Measurements from ENCODE around the gene PXDN.
"Not testable (repeated sequence)": the region's sequence is repeated elsewhere in the genome, so short reads cannot be mapped to it uniquely, and the experiment has no call there.

Gene PXDN

GRCh38 chr2:1718339-1719220, 25.7 kb downstream of the PXDN start:
- TF ChIP-seq EZH2 (IDR thresholded peaks at IDR 0.05), result no peak
- no peak for TF ChIP-seq POLR2AphosphoS5 (IDR thresholded peaks at IDR 0.05; ENCODE audit: borderline replicate concordance, low read depth, low read length)
- TF ChIP-seq FOXP2 (optimal IDR thresholded peaks at IDR 0.05; ENCODE audit: control extremely low read depth, extremely low read length, insufficient read depth), result no peak
- Histone ChIP-seq H3K4me3 (no peak overlapping the region), H3K9me3 (ENCODE audit: low read depth, low read length) (no peaks in the 10 kb centered on the region), H3K27ac (no peak overlapping the region), H3K9ac (ENCODE audit: insufficient read length) (no peak overlapping the region), H3K36me3 (ENCODE audit: insufficient read depth, low read length) (no peaks in the 10 kb centered on the region)
- DNase-seq (ENCODE audit: low read depth, low spot score), result no peak

- Histone ChIP-seq H3K9ac (ENCODE audit: insufficient read length) (no peak overlapping the region), H3K4me3 (no peak overlapping the region), H3K9me3 (ENCODE audit: low read depth, low read length) (no peaks in the 10 kb centered on the region), H3K27ac (no peak overlapping the region), H3K36me3 (ENCODE audit: insufficient read depth, low read length) (no peaks in the 10 kb centered on the region)
- DNase-seq (ENCODE audit: low read depth, low spot score), result no peak
- TF ChIP-seq EZH2 (IDR thresholded peaks at IDR 0.05) (no peak), FOXP2 (optimal IDR thresholded peaks at IDR 0.05; ENCODE audit: control extremely low read depth, extremely low read length, insufficient read depth) (no peak)
Measured at GRCh38 chr2:1717113-1717512, 27.2 kb downstream of the PXDN start.

GRCh38 chr2:1716441-1716840, 27.9 kb downstream of the PXDN start:
- H3K4me3 ChIP-seq, result no peak overlapping the region
- TF ChIP-seq POLR2AphosphoS5 (IDR thresholded peaks at IDR 0.05; ENCODE audit: borderline replicate concordance, low read depth, low read length) (no peak), EZH2 (IDR thresholded peaks at IDR 0.05) (no peak)
- no peaks in the 10 kb centered on the region for H3K9me3 ChIP-seq (ENCODE audit: low read depth, low read length)
- DNase-seq (ENCODE audit: low read depth, low spot score), result no peak
- no peak overlapping the region for H3K27ac ChIP-seq
- H3K36me3 ChIP-seq (ENCODE audit: insufficient read depth, low read length), result no peaks in the 10 kb centered on the region
- no peak overlapping the region for H3K9ac ChIP-seq (ENCODE audit: insufficient read length)

GRCh38 chr2:1716014-1716305, 28.4 kb downstream of the PXDN start:
- H3K27ac ChIP-seq, result not testable (repeated sequence)

GRCh38 chr2:1715184-1716013, 28.9 kb downstream of the PXDN start:
- Histone ChIP-seq H3K9me3 (ENCODE audit: low read depth, low read length) (no peaks in the 10 kb centered on the region), H3K27ac (peak overlapping the region; percentile 75), H3K4me3 (peak overlapping the region; percentile 67), H3K9ac (ENCODE audit: insufficient read length) (peak overlapping the region; percentile 52), H3K36me3 (ENCODE audit: insufficient read depth, low read length) (no peaks in the 10 kb centered on the region)
- no peak for DNase-seq (ENCODE audit: low read depth, low spot score)
- TF ChIP-seq POLR2AphosphoS5 (IDR thresholded peaks at IDR 0.05; ENCODE audit: borderline replicate concordance, low read depth, low read length), result no peak
- no peak for TF ChIP-seq FOXP2 (optimal IDR thresholded peaks at IDR 0.05; ENCODE audit: control extremely low read depth, extremely low read length, insufficient read depth)
- TF ChIP-seq EZH2 (IDR thresholded peaks at IDR 0.05), result no peak

More at GRCh38 chr2:1716014-1716305, 28.4 kb downstream of the PXDN start:
- not testable (repeated sequence) for H3K9ac ChIP-seq (ENCODE audit: insufficient read length); H3K9me3 ChIP-seq (ENCODE audit: low read depth, low read length); H3K36me3 ChIP-seq (ENCODE audit: insufficient read depth, low read length); DNase-seq (ENCODE audit: low read depth, low spot score); H3K4me3 ChIP-seq

- peak overlapping the region; percentile 52 for H3K9ac ChIP-seq (ENCODE audit: insufficient read length)
- H3K9me3 ChIP-seq (ENCODE audit: low read depth, low read length), result no peaks in the 10 kb centered on the region
- peak overlapping the region; percentile 67; the same call in 1 of the 2 replicates for H3K4me3 ChIP-seq
- no peak for DNase-seq (ENCODE audit: low read depth, low spot score)
- TF ChIP-seq FOXP2 (optimal IDR thresholded peaks at IDR 0.05; ENCODE audit: control extremely low read depth, extremely low read length, insufficient read depth), result no peak
- no peak for TF ChIP-seq EZH2 (IDR thresholded peaks at IDR 0.05)
- no peak for TF ChIP-seq POLR2AphosphoS5 (IDR thresholded peaks at IDR 0.05; ENCODE audit: borderline replicate concordance, low read depth, low read length)
- no peaks in the 10 kb centered on the region for H3K36me3 ChIP-seq (ENCODE audit: insufficient read depth, low read length)
- peak overlapping the region; percentile 75; the same call in 1 of the 2 replicates for H3K27ac ChIP-seq
Measured at GRCh38 chr2:1714291-1715064, 29.8 kb downstream of the PXDN start.

- TF ChIP-seq FOXP2 (optimal IDR thresholded peaks at IDR 0.05; ENCODE audit: control extremely low read depth, extremely low read length, insufficient read depth), result no peak
- no peak for TF ChIP-seq POLR2AphosphoS5 (IDR thresholded peaks at IDR 0.05; ENCODE audit: borderline replicate concordance, low read depth, low read length)
- TF ChIP-seq EZH2 (IDR thresholded peaks at IDR 0.05), result no peak
- Histone ChIP-seq H3K9ac (ENCODE audit: insufficient read length) (no peak overlapping the region), H3K9me3 (ENCODE audit: low read depth, low read length) (no peaks in the 10 kb centered on the region), H3K36me3 (ENCODE audit: insufficient read depth, low read length) (no peaks in the 10 kb centered on the region), H3K4me3 (no peak overlapping the region), H3K27ac (no peak overlapping the region)
- DNase-seq (ENCODE audit: low read depth, low spot score), result no peak
Measured at GRCh38 chr2:1713839-1714236, 30.5 kb downstream of the PXDN start.

GRCh38 chr2:1713142-1713838, 31.0 kb downstream of the PXDN start:
- H3K27ac ChIP-seq, result no peak overlapping the region
- no peak overlapping the region for H3K9ac ChIP-seq (ENCODE audit: insufficient read length)
- H3K9me3 ChIP-seq (ENCODE audit: low read depth, low read length), result no peaks in the 10 kb centered on the region
- H3K4me3 ChIP-seq, result no peak overlapping the region
- no peak for DNase-seq (ENCODE audit: low read depth, low spot score)
- no peaks in the 10 kb centered on the region for H3K36me3 ChIP-seq (ENCODE audit: insufficient read depth, low read length)
- TF ChIP-seq FOXP2 (optimal IDR thresholded peaks at IDR 0.05; ENCODE audit: control extremely low read depth, extremely low read length, insufficient read depth) (no peak), POLR2AphosphoS5 (IDR thresholded peaks at IDR 0.05; ENCODE audit: borderline replicate concordance, low read depth, low read length) (no peak), EZH2 (IDR thresholded peaks at IDR 0.05) (no peak)
